Nucleus accumbens (tissue), 56 donors: ENCODE data around the gene TXNRD2.

ENCODE experiments used
- DNase-seq, 56 donors: peaks; one replicate each; lab custom pipeline; 2025; lab: John Stamatoyannopoulos, UW

TXNRD2 gene

DNA sequence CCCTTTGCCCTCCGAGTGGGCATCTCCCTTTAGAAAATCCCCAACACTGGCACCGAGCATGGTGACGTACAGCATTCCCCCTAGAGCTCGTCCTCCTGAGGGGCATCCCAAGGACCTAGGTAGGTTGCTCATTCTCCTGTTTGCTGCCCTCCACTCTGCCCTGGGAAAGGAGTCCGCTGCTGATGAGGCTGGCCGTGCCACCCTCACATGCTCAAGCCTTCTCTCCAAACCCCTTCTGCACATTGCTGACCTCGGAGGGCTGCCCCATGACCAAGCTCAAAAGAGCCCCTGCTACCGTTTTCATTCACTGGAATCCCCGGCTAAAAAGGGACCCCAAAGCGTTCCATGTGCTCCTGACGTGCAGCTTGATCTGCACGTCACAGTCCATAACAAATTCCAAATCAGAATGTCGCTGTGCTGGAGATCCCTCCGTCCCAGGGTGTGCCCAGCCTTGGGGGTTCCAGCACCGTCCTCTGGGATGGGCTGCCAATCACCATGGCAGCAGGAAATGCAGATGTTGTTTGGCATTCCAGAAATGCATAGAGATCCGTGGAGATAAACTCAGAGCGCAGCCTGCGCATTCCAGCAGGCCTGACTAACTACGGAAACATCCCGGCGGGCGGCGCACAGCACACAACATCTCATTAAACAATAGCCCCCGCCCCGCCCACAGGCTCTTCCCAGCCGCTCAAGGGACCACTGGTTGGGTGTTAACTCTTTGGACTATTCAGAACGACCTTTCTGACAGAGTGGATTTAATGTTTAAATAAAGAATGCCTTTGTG lies 60.6 kb downstream of the TXNRD2 start:
- DNase-seq: no peak

DNA sequence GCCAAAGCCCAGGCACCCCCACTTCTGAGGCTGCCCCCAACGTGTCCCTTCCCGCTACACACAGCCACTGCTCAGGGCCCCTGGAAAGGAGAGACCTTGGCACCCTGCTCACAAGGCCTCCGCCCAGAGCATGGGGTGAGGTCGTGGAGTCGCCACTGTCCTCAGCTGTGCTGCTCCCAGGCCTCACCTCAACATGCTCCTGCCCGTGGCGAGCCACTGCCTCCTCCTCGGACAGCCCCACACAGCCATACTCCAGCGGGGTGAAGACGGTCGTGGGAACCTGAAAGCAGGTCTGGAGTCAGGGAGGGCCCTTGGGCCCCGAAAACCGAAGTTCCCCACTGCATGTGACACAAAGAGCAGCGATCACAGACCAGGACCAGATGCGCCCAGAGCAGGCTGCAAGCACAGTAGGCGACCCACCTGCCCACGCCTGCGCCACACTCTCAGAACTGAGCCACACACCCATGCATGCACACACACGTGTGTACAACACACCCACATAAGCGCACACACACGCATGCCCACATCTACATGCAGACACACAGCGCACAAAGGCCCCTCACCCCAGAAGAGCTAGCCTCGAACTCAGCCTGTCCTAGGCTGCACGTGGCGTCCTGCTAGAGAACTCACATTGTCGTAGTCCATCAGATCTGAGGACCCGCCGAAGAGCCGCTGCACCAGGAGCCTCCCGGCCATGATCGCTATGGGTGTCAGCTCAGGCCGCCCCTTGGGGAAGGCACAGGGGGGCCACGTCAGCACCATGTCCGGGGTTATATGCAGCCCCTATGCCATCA lies 61.4 kb downstream of the TXNRD2 start:
- DNase-seq: no peak

DNA sequence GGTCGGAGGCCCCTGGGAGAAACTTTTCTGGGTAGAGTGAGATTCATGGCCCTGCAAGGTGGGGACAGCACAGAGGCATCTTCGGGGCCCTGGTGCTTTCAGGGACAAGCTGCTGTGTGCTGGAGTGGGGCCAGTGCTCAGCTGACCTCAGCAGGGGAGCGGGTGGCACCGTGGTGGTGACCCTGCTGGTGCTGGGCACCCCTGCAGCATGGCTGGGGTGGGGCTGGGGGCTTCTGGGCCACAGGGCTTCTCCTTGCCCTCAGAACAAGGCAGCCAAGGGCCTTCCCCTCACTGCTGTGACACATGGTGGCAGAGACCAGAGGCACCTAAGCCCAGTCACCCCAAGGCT lies 62.0 kb downstream of the TXNRD2 start:
- DNase-seq: no peak

DNA sequence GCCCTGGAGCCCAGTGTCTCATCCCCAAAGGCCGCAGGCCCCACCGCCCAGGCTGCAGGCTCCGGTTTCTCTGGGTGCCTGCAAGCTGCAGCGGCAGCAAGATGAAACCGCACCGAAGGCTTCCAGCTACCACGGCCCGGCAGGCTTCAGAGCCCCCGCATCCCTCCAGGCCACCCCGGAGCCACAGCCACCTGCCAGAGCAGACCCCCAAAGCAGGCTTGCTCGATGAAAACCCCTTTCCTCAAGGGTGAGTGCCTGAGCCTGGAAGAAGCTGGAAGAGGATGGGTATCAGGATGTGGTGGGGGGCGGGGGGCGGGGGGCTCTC lies 62.4 kb downstream of the TXNRD2 start:
- DNase-seq: no peak

DNA sequence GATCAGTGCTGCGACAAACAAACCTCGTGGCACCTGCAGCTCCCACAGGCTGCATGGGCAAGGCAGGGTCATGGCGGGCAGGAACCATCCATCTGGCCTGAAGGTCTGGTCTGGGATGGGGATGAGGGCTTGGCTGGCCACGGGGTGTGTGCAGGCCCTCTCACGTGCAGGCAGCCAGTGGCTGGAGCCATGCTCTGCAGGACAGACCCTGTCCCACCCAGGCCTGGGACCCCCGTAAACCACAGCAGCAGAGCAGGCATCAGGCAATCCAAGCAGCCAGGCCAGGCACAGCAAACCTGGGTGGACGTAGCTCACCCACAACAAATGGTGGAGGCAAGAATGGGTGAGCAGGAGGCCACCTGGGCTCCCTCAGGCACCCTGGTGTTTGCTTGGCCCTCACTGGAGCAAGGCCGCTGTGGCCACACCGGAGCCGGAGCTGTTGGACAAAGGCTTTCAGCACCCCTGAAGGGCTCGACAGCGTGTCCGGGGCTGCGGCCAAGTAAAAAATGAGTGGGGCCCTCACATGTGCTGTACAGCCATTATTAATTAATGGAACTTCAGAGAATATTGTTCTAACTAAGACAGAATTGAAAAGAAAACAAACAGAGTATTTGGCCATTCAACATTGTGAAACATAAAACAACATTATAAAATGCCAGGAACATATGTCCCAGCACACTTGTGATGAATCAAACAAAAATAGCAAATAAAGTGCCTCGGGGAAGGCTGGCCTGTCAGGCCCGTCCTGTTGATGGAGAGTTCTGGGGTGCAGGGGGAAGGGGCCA lies 63.0 kb downstream of the TXNRD2 start:
- DNase-seq: no peak

DNA sequence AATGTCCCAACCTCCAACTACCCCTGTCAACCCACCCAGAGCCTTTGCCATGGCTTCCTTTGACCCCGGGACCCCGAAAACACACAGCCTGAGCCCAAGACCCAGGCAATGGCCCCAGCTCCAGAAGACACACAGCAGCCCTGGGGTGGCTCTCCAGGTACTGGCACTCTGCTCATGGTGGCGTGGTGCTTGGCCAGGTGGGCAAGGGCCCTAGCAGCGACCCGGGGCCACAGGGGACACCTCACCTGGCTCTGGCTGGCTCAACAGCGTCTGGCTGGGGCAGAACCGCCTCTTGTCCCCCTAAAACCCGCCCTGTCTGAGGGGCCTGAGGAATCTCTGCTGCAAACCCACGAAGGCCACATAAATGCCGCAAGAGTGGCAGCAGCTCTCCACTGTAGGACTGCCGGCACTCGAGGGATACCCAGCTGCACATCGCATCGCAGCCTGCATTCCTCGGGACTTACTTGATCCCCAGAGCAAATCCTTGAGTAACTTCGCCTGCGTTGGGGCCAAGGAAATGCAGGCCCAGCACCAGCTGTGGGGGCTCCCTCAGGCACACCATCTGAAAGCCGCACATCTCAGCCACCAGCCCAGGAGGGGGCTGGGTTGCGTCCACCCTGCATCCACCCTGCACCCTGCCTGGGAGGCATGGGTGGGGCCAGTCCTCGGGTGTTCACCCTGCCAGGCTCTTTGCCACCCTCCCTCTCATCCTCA lies 63.8 kb downstream of the TXNRD2 start:
- DNase-seq: no peak

DNA sequence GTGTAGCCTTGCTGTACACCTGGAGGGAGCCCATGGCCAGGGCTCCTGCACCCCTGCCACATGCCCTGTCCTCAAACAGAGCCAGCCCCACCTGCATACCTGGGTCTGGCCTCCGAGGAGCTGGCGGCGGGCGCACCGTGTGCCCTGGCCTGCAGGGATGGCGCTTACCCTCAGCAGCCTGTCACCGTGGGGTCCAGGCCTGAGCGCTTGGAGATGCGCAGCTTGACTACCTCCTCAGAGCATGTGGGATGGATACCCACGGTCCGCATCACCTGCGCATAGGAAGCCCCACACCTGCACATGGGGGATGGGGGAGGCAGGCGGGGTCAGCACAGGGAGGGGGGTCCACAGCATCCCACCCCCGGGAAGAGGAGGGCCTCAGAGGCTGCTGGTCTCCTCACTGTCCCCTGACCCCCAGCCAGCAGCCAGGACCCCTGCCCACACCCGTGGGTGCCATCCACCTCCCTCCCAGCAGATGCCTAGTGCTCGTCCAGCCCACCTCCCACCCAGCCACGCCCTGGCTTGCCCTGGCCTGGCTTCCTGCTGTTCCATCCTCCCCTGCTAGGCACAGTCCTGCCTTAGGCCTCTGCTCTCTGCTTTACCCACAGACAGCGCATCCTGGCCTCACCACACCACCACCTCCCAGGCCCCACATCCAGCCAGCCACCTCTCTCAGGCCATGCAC lies 64.5 kb downstream of the TXNRD2 start:
- no peak for DNase-seq

DNA sequence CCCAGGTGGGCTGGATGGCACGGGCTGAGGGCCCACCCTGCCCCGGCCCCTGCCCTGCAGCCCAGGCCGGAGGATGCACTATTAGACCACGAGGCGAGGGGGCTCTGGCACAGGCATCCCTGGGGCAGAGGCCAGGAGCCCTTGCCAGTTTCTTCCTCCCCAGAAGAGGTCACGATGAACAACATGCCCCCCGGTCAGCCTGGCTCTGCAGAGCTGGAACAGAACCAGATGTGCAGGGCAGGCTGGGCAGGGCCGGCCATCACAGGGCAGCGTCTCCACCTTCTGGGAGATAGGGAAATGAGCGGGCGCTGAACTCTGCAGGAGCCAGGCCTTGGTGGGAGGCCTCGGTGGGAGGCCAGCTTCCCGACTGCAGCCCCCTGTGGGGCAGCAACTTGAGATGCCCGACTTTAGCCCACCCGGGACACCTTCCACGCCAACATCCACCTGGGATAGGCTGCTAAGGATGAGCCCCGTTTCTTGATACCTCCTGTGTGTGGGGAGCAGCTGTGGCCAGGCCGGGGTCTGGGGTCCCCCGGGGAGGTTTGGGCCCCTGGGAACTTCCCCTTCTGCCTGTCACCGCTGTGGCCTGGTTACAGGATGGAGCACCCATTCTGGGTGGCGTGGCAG lies 65.2 kb downstream of the TXNRD2 start:
- no peak for DNase-seq

DNA sequence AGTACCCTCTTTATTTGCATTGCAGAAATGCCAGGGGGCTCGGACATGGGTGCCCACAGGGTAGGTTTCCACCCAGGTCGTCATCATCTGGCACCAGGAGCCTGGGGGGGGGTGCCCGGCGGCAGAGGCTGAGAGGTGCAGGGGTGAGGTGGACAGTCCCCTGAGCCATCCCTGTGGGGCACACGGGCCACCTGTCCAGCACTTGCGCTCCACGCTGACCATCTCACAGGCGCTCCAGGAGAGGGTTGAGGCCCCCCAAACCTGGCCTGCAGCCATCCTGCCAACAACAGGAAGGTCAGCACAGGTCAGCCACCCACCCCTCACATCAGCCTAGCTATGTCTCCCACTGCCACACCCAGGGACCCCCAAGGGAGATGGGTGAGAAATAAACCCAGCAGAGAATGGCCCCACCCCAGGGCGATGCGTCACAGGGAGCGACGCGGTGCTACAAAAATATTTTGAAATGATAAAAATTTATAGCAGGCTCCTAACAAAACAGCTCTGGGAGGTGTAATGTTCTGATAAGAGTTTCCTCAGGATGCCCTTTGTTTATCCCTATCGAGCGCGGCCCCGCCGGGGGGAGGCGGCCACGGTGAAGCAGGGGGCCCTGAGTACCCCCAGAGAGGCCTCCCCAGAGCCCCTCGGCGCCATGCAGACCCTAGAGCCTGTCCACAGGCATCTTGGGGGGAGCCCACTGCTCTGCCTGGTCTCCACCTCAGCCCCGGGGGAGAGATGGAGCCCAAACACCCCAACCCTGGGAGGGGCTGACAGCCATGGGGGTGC lies 65.9 kb downstream of the TXNRD2 start:
- DNase-seq: no peak

DNA sequence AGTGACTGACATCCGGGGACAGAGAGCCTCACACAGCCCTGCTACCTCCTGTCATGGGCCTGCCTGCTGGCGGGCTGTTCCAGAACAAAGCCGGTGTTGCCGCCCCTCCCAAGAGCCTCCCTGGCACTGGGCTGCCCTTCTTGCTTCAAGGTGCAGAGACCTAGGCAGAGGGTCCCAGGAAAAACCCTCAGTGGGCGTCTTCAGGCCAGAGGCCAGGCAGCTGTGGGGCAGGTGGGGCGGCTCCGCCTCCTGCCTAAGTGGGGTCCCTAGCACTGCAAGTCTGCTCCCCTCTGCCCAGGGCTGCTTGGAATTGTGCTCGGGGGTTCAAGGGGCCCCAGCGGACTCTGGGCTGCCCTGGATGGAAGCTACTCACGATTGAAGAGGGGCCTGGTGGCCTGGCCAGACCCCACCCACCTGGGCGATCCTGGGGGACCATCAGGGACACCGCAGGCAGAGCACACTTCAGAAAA lies 66.5 kb downstream of the TXNRD2 start:
- DNase-seq: no peak

DNA sequence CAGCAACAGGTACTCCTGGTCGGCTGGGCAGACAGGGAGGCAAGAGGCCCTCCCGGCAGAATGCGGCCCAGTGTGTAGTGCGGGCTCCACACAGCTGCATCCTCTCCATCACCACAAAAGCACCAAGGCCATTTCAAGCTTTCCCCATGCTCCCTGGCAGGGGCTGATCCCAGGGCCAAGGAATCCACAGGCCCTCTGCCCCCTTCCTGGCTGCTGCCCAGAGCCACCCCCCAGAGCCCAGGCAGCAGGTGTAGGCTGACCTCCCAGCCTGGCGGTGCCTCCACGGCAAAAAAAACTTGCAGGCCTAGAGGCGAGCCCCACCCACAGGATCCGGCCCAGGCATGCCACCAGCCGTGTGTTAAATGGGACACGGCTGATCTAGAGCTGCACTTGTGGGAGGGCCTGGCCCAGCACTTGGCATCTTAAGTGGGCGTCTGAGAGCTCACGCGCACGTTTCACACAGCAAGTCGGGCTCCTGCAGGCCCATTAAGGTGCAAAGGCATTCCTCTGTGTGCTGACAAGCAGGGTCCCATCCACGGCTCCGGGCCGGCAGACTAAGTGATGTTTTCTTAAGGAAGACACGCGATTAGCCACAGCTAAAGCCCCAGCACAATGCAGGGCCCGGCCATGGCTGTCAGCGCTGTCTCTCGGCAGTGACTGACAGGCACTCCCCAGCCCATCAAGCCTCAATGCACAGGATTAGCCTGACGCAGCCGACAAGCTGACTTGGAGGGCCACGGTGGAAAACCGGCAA lies 67.1 kb downstream of the TXNRD2 start:
- no peak for DNase-seq

DNA sequence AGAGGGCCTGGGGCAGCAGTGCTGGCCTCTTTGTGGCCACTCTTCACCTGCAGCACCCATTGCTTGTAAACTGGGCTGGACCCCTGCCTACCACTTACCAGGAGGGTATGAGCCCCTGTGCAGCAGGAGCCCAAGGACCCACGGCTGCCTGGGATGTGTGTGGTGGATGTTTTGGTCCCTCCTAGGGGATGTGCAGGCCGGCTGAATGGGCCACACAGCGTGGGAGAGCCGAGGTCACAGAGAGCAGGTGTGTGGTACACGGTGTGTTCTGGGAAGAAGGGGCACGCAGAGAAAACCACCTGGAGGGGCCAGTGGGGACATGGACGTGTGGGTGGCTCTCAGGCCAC lies 67.7 kb downstream of the TXNRD2 start:
- no peak for DNase-seq

DNA sequence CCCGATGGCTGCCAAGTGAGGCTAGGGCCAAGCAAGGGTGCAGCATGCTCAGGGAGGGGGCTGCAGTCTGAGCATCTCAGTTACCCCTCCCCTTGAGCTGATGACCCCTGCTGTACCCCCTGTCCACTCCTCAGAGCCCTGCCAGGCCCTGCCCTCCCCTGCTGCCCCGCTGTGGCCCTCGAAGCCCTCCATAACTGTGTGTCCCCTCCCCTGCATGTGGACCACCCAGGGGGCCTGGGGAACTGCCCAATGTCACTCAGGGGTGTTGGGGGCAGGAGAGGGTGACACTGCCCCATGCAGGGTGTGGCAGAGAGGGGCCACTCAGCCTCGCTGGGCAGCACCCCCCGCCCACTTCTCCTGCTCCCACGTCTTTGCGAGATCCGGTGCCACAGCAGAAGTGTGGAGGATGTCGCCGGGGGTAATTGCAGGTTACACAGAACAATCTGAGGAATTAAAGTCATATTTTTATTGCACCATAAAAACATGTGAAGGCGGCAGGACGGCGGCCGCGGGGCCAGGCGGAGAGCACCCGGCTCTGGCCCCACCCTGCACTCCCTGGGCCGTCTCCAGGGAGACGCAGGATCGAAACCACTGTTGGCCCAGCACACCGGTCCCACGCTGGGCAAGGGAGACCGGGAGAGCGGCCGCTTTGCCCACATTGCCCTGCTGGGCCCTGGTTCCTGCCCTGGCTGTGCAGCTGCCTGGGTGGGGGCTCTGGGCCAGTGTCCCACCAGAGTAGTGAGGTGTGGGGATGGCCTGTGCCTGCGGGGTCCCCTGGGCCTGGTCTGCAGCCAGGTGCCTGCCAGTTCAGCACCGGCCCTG lies 68.3 kb downstream of the TXNRD2 start:
- no peak for DNase-seq

DNA sequence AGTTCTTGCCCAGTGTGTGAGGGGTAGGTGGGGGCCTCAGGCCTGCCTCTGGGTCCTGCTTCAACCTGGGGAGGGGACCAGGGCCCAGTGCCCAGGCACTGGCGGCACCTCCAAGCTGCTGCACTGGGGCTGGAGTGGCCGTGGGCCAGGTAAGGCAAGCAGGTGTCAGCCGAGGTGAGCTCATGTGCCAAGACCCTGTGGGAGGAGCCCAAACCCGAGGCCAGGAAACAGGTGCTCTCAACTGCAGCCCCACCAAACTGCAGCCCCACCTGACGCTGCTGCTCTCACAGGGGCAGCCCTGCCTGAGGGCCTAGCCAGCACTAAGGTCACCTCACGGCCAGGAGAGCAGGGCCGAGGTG lies 68.9 kb downstream of the TXNRD2 start:
- DNase-seq: no peak

DNA sequence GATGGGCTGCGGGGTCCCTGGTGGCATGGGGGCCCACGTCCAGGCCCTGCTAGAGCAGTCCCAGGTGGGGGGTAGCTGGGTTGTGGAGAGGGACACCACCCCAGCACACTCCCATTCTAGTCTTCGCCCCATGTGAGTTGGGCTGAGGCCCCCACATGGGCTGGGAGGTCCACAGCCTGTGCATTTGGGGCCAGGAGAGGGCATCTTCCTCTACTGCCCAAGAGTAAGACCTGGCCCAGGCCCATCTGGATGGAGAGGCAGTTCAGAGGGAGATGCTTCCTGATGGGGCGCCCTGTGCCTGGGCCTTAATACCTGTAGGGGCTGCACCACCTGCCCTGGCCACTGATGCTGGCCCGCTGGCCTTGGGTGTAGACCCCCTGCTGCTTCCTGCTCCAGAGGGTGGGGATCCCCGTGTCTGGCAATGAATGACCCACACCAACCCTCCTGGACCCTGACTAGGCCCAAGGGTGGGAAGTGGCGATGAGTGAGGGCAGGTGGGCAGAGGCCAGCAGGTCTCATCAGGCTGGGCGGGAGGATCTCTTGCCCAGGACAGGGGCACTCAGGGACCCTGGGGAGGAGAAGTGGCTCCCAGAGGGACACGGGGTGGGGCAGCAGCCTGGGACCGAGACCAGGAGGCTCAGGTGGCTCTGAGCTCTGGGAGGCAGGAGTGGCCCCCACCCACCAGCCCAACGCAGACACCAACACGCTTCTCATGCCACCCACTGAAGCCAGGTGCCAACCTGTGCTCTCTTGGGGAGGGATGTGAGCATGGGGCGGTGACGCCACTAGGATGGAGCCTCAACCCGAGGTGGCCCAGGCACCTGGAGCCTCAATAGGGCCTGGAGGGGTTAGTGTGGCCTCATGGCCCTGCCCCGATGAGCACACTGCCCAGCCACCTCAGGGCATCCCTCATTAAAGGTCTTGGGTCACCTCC lies 69.5 kb downstream of the TXNRD2 start:
- DNase-seq: no peak
